Measurements from ENCODE around the gene NRP2. TPM values are rescaled to one million over a fixed set of nuclear protein-coding genes. Genes with fewer than 3 reads are reported as not detected.

Gene NRP2
- total RNA-seq, 4 donors from 2014 or later = 195 to 440 (median 314) TPM

DNA sequence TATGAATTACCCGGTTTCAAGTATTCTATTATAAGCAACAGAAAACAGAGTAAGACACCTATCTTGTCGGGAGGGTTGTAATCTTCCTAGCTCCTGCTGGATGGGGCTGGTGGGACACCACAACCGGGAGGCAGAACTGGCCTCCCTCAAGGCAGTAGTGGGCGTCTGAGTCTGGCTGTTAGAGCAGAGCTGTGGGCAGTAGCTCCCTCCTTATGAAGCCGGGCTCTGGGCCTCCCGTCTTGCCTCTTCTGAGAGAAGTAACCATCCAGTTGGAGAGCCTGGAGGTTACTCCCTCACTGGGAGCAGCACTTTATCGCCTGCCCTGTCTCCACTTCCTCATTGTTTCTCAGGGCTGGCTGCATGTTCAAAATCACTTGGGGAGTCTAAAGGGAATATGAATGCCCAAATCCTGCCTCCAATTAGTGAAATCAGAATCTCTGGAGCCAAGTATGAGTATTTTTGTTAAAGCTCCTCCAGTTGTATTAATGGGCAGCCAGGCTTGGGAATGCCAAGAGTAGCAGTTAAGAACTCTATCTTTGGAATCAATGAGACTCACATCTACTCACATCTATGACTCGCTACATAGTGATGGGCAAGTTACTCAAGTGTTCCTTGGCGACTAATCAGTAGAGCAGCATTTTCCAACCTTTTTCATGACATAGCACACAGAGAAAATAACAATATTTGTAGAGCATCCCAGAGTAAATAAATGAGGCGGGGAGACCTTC lies 27.3 kb upstream of the NRP2 start:
- intact Hi-C loops (cut with DNase I) = no loop called here
- DNase-seq (ENCODE audit: extremely low spot score) = peak; percentile 57
- no peak overlapping the region for H3K4me3 ChIP-seq
- WGBS = 91% methylated on average over 8 of the region's 10 CpGs
- H3K9me3 ChIP-seq = no peaks in the 10 kb centered on the region
- H3K4me1 ChIP-seq = peaks cover 0 to 19% (median 12%) of the 10 kb centered on the region in 4 donors
- no peaks in the 10 kb centered on the region for H3K36me3 ChIP-seq
- H3K27me3 ChIP-seq = no peaks in the 10 kb centered on the region
- no peak for TF ChIP-seq POLR2A (IDR thresholded peaks at IDR 0.05; ENCODE audit: low read depth)
- TF ChIP-seq POLR2AphosphoS5 (IDR thresholded peaks at IDR 0.05) = no peak
- TF ChIP-seq, protein P1, sequence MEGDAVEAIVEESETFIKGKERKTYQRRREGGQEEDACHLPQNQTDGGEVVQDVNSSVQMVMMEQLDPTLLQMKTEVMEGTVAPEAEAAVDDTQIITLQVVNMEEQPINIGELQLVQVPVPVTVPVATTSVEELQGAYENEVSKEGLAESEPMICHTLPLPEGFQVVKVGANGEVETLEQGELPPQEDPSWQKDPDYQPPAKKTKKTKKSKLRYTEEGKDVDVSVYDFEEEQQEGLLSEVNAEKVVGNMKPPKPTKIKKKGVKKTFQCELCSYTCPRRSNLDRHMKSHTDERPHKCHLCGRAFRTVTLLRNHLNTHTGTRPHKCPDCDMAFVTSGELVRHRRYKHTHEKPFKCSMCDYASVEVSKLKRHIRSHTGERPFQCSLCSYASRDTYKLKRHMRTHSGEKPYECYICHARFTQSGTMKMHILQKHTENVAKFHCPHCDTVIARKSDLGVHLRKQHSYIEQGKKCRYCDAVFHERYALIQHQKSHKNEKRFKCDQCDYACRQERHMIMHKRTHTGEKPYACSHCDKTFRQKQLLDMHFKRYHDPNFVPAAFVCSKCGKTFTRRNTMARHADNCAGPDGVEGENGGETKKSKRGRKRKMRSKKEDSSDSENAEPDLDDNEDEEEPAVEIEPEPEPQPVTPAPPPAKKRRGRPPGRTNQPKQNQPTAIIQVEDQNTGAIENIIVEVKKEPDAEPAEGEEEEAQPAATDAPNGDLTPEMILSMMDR (IDR thresholded peaks at IDR 0.05) = no peak
- TF ChIP-seq EP300 (IDR thresholded peaks at IDR 0.05) = no peak
- H3K27ac ChIP-seq (replicated peaks in 1 of 4) = no peak overlapping the region

DNA sequence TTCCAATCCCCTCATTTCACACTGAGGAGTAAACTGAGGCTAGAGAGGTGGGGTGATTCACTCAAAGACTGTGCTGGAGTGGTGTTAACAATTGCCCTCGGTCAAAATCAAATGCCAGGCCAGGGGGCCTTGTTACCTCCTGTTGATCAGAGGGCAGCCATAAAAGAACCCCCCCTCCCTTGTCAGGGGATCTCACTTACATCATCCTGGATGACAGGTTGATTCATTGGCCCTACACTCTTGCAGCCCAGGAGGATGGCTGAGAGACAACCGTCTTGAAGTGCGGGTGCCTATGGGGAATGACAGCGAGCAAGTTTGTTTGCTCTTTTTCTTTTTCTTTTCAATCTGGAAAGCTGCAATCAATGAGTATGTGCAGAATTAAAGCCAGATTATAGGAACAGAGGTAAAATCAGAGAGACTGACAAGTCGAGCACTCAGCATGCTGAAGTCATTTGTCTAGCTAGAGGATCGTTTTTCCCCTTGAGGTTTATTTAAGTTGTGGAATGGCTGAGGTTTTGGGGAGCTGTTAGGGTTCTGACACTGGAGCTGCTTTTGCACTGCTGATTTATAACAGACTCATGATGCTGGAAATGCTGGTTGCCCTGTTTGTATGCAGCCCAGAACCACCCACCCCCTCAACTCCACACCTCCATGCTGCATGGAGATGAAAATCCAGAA lies 26.4 kb upstream of the NRP2 start:
- no peak overlapping the region for H3K27ac ChIP-seq (replicated peaks in 1 of 4)
- TF ChIP-seq EP300 (IDR thresholded peaks at IDR 0.05) (no peak), POLR2AphosphoS5 (IDR thresholded peaks at IDR 0.05) (no peak), POLR2A (IDR thresholded peaks at IDR 0.05; ENCODE audit: low read depth) (no peak)
- TF ChIP-seq, protein P1 (IDR thresholded peaks at IDR 0.05) = no peak
- H3K4me3 ChIP-seq = no peak overlapping the region
- H3K9me3 ChIP-seq = no peaks in the 10 kb centered on the region
- intact Hi-C loops (cut with DNase I) = no loop called here
- no peaks in the 10 kb centered on the region for H3K36me3 ChIP-seq
- no peaks in the 10 kb centered on the region for H3K27me3 ChIP-seq
- DNase-seq (ENCODE audit: extremely low spot score) = peak; percentile 50
- WGBS = 96% methylated on average over 6 of the region's 6 CpGs
- peaks cover 0 to 28% (median 19%) of the 10 kb centered on the region in 4 donors for H3K4me1 ChIP-seq

DNA sequence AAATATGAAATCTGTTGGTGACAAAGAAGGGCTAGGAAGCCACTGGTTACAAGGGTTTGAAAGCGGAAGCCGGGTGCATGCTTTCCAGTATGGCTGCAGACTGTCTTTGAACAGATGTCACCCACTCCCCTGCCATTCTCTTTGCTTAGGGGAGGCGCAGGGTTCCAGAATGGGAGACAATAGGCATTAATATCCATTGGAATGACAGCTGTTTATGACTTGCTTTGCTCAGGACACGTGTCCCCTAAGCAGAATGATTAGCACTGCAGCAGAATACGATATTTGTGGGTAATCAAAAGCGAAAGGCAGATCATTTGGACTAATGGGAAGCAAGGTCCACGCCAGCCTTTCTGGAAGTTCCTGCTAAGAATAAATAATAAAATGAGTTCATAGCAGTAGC lies 25.8 kb upstream of the NRP2 start:
- Histone ChIP-seq H3K36me3 (no peaks in the 10 kb centered on the region), H3K4me3 (no peak overlapping the region), H3K4me1 (peaks cover 0 to 30% (median 21%) of the 10 kb centered on the region in 4 donors), H3K27ac (replicated peaks in 1 of 4) (no peak overlapping the region), H3K9me3 (no peaks in the 10 kb centered on the region), H3K27me3 (no peaks in the 10 kb centered on the region)
- DNase-seq (ENCODE audit: extremely low spot score) = peak; percentile 83
- TF ChIP-seq POLR2A (IDR thresholded peaks at IDR 0.05; ENCODE audit: low read depth) (no peak), POLR2AphosphoS5 (IDR thresholded peaks at IDR 0.05) (no peak), EP300 (IDR thresholded peaks at IDR 0.05) (no peak)
- TF ChIP-seq, protein P1 (IDR thresholded peaks at IDR 0.05) = no peak
- 90% methylated on average over 7 of the region's 7 CpGs for WGBS
- intact Hi-C loops (cut with DNase I) = no loop called here

DNA sequence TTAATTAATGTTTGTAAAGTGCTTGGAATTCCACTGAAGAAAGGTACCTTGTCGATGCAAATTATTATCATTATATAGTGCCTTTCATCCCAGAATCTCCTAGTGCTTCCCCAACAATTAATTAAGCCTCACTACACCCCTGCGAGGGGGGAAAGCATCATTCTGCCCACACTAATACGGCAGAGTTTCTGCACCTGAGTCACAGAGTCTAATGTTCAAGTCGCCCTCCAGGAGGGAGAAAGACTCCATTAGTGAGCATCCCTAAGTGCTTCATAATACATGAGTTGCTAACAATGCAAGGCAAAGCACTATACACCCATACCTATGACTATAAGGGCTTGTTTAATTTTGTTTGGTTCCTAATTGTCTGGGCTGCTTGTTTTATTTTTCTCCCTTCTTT lies 25.4 kb upstream of the NRP2 start:
- H3K27ac ChIP-seq (replicated peaks in 1 of 4) = peak overlapping the region in 1 of 4 donors; percentile 5
- H3K36me3 ChIP-seq = no peaks in the 10 kb centered on the region
- intact Hi-C loops (cut with DNase I) = no loop called here
- peak; percentile 45 for DNase-seq (ENCODE audit: extremely low spot score)
- H3K27me3 ChIP-seq = no peaks in the 10 kb centered on the region
- WGBS = 83% methylated on average over 4 of the region's 4 CpGs
- peaks cover 0 to 30% (median 21%) of the 10 kb centered on the region in 4 donors for H3K4me1 ChIP-seq
- TF ChIP-seq EP300 (IDR thresholded peaks at IDR 0.05) = no peak
- TF ChIP-seq, protein P1 (IDR thresholded peaks at IDR 0.05) = no peak
- TF ChIP-seq POLR2AphosphoS5 (IDR thresholded peaks at IDR 0.05) = no peak
- TF ChIP-seq POLR2A (IDR thresholded peaks at IDR 0.05; ENCODE audit: low read depth) = no peak
- no peak overlapping the region for H3K4me3 ChIP-seq
- no peaks in the 10 kb centered on the region for H3K9me3 ChIP-seq

Data from esophagus muscularis mucosa (tissue), 4 donors.